Stimulated activated CD8-positive, alpha-beta memory T cell treated with anti-CD3 and anti-CD28 coated beads, Interleukin-4, amount 100 ng/mL, for 1 hour (primary cell): Measurements from ENCODE around the gene MMP15.
"Not testable (repeated sequence)": the region's sequence is repeated elsewhere in the genome, so short reads cannot be mapped to it uniquely, and the experiment has no call there.

ENCODE experiments used
- DNase-seq, 2 donors: peaks; one replicate each; pipeline ENCODE4 v3.0.0-alpha.2; 2020; ENCODE audit warnings: low read depth in 2 of 2, low spot score in 1 of 2

Gene MMP15

DNA sequence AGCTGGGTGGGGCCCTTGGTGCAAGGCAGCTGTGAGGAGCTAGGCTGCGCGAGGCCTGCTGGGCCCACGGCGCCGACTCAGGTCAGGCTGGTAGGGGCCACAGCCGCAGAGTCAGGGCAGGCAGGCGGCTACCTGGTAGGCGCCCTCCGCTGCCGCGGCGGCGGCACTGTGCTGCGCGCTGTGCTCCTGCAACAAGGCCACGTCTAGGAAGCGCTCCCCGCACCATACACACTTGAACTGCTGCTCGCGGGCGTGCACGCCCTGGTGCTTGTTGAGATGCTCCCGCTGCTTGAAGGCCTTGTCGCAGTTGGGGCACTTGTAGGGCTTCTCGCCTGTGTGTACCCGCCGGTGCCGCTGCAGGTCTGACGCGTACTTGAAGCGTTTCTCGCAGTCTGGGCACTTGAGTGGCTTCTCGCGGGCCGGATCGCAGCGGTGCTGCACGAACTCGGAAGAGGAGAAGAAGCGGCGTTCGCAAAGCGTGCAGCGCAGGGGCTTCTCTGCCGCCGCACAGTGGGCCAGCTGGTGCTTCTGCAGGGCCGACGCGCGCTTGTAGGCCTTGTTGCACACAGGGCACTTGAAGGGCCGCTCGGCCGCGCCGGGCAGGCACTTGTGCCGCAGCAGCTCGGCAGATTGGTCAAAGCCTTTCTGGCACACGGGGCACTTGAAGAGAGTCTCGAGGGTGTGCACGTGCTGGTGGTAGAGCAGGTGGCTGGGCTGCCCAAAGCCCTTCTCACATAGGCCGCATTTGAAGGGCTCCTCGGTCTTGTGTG is 29.0 kb upstream of the MMP15 start:
- DNase-seq, result no peak

GRCh38 chr16:57997176-57997527 is 28.4 kb upstream of the MMP15 start:
- DNase-seq, result no peak

- DNase-seq, result no peak
Measured at GRCh38 chr16:57997528-57998265, 27.9 kb upstream of the MMP15 start.

DNA sequence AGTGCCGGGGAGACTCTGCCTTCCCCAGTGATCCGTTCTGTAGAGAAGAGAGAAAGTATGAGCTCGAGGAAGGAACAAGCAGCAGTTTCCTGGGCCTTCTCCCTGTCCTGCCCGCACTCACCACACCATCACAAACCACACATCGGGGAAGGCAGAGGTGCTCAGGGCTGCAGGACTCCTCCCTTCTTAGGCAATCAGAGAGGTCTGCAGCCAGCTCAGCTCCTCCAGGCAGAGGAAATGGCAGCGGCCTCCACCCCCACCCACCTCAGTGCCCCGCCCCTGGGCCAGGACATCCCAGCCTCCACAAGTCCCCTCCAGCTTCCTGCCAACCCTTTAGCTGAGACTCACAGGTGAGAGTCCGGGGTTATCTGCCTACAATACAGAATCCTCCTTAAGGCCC is 27.1 kb upstream of the MMP15 start:
- no peak for DNase-seq

DNA sequence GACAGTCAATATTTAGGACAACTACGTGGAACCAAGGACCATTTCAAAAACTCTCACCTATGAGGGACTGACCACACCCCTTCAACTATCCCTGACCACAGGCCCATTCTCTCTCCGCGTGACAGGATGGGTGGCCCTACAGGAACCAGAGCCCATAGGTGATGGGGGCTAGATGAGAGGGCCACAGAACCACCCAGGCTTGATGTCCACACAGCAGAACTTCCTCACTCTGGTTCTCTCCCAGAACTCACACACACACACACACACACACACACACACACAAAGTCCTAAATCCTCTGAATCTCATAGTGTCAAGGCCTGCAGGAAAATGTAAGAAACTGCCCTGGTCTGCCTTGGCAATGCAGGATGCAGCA is 26.6 kb upstream of the MMP15 start:
- no peak for DNase-seq

DNA sequence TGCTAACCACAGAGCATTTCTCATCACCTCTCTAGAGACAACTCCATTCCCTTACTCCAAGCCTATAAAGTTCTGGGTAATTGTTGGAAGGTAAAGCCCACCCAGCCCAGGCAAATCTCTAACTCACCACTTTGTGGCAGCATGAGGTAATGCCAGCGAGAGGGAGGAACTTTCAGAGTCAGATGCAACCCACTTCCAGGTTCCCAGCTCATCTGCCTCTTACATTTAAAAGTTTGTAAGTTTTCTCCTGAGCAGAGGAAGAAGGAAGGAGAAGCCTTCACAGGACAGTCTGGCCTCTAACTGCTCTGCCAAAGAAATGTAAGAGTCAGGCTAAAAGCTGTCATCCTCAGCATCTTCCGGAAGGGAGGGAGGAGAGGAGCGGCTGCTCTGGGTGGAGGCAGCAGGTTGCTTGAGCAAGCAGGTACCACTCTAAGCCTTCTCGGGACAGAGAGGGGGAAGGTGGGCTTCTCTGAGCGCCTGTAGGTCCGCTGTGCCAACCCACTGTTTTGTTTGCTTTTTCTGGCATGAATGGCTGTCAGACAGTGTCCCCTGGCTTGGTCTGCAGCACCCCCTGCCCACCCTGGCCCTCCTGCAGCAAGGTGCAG is 26.1 kb upstream of the MMP15 start:
- no peak for DNase-seq

DNA sequence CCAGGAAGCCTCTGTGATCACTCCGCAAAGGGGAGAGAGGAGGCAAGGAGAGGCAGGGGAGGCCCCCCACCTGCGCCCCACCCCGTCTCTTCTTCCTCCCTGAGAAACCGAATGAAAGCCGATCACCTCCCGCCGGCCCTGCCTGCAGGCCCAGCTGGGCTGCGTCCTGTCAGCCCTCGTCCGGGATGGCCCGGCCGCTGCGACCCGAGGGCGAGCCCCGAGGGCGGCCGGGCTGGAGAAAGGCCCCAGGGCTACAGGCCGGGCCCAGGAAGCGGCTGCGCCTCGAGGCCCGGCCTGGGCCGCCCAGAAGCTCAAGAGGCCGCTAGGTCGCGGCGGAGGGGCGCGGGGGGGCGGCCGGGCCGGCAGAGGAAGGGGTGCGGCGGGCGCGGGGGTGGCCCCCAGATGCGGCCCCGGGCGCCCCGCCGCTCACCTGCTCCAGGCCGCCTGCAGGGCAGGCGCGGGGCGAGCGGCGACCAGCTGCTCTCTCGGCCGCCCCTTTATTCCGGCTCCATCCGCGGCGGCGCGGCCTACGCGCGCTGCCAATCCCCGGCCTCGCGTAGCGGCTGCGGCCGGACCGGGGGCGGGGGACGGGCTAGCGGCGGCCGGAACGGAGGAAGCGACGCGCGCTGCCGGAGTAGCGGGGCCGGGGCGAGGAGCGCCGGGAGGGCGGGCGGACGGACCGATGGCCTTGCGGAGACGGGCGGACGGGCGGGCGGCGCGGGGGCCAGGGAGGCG is 25.4 kb upstream of the MMP15 start, which contains the start of gene ZNF319:
TSS of gene ZNF319 (minus strand) at position 702 of the 735 bp plus-strand sequence. CDS start 2,407 bp downstream, outside the sequence.
- no peak for DNase-seq

- peak; percentile 58 to 65 for DNase-seq
Measured at GRCh38 chr16:58000706-58001676, 24.6 kb upstream of the MMP15 start, which contains the start of gene USB1. TSS of gene USB1 (plus strand) at chr16:58001407. CDS start at chr16:58001484, 77 bp downstream.

DNA sequence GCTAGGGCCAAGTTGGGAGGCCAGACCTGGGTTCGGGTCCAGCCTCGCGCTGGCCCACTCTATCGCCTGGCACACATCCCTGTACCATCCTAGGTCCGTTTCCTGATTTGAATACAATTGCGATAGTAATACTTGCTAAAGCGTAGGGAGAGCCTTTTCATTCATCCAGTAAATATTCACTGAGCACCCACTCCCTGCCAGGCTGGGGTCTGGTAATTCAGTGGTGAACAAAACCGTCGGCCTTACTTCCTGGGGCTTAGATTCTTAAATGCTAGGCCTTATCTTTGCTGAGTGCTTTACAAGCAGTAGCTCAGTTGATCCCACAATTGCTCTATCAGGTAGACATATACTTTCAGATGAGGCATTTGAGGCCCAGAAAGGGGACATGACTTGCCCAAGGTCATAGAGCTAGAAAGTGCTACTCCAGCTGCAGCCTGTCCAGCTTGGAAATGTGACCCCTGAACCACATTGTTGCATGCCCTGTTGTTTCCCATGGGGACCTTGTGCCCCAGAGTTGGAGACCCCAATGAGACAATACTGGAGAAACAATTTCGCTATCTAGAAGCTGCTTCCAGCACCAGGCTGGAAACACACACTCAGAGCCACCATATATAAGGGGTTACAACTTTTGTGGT is 23.7 kb upstream of the MMP15 start:
- no peak for DNase-seq

- no peak for DNase-seq
Measured at GRCh38 chr16:58002416-58002800, 23.1 kb upstream of the MMP15 start.

DNA sequence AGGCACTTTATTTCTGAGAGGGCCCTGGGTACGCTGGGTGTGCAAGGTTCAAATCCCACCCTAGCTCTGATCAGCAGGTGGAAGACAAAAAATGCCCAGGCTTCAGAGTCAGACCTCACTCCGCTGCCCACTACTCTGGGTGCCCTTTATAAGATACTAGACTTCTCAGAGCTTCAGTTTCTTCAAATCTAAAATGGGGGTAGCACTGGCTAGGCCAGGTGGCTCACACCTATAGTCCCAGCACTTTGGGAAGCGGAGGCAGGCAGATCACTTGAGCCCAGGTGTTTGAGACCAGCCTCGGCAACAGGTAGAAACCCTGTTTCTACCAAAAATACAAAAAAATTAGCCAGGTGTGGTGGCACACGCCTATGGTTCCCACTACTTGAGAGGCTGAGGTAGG is 22.6 kb upstream of the MMP15 start:
- no peak for DNase-seq

DNA sequence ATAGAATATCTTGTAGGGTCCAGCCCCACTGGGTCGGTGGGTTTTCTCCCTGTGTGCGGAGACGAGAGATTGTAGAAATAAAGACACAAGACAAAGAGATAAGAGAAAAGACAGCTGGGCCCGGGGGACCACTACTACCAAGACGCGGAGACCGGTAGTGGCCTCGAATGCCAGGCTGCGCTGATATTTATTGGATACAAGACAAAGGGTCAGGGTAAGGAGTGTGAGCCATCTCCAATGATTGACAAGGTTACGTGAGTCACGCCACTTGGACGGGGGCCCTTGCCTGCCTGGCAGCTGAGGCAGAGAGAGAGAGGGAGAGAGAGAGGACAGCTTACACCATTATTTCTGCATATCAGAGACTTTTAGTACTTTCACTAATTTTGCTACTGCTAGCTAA is 20.8 kb upstream of the MMP15 start:
- DNase-seq, result not testable (repeated sequence)

DNA sequence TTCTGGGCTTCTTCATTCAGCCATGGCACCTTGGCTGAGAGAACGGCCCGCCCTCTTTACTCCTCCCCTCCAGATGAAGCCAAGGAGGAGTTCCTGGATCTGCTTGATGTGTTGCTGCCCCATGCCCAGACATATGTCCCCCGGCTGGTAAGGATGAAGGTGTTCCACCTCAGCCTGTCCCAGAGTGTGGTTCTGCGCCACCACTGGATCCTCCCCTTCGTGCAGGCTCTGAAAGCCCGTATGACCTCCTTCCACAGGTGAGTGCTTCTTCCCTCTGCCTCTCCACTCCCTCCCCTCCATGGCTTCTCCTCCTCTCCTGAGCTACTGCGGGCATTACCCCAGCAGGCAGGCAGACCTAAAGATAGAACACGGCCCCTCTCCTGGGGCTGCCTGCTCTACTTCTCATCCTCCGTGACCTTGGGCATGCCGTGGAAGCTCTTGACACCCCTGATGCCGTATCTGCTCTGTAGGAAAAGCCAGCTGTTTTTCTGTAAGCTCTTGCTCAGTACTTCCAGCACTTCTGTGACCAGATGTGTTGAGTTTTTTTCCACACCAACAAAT is 15.6 kb upstream of the MMP15 start:
- no peak for DNase-seq

GRCh38 chr16:58010886-58011285 is 14.7 kb upstream of the MMP15 start:
- no peak for DNase-seq

GRCh38 chr16:58011652-58012051 is 13.9 kb upstream of the MMP15 start:
- no peak for DNase-seq

- DNase-seq, result no peak
Measured at GRCh38 chr16:58012481-58012880, 13.1 kb upstream of the MMP15 start.

DNA sequence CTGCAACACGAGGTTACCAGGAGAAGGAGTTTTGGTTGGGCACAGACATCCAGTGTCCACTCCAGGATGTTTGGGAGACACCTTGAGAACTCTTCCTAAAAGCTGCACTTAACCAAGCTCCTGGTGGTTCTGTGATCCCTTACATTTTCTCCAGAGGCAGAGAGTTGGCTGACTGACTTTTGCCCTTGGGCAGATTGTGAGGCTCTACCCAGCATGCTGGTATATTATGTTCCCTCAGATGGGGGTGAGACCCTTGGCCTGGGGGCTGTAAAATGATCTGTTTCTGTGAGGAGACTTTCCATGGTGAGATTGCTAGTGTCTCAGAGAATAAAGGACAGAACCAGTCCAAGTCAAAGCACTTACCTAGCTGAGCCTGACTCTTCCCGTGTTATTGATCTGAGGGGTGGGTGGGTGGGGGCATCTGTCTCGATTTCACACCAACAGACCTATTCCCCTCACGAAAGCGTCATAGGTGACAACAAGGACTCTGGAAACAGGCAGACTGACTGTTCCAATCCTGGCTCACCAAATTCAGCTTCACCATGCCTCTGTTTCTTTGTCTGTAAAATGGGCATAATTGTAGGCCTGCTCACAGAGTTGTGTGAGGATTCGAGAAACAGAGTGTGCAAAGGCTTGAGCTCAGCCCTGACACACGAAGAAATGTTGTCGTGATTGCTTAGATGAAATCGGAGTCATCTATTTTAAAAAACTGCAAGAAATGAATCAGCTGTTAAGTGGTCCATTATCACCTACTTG is 12.2 kb upstream of the MMP15 start:
- no peak for DNase-seq

DNA sequence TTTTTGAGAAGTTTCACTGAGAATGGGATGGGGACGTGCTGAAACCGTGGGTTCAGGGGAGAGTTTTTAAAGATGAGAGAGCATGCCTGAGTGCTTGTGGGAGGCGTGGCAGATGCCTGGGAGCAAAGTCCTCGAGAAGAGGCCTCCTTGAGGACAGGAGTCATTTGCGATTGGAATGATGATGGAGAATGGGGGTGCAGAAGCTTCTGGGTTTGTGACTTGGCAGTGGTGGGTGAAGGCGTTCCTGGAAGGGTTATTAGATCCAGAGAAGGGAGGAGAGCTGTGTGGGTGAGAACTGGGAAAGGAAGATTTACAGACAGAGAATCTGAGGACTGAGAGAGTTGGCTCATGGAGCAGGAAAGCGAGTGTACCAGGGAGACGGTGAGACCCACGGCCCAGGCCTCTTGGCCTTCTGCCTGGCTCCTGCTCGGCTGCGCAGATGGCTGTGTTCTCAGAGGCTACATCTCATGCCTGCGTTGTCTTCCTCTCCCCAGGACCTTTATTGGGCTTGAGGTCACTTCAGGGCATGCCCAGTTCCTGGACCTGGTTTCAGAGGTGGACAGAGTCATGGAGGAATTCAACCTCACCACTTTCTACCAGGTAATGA is 8.6 kb upstream of the MMP15 start:
- no peak for DNase-seq
